GM23338 (cell line): ENCODE results near the gene NPNT.
"Not testable (repeated sequence)": the region's sequence is repeated elsewhere in the genome, so short reads cannot be mapped to it uniquely, and the experiment has no call there.

Experiments
- CREB1 ChIP-seq: fragments of 250-450 bp; sonication (Bioruptor Pico); IDR thresholded peaks from 2 replicates; pipeline ENCODE4 v1.5.0; 2020; ENCODE audit warnings: low read depth, mild to moderate bottlenecking, moderate library complexity
- CTCF ChIP-seq, 2 experiments: fragments of 200-600 bp in 1 of 2; sonication (generic) in 1 of 2; conservative IDR thresholded peaks; 2 replicates each; pipeline versions ENCODE4 v1.5.1 to v1.6.1; 2016 to 2017; ENCODE audit warnings: antibody characterized with exemption in 2 of 2, low read depth in 2 of 2, mild to moderate bottlenecking in 2 of 2, moderate library complexity in 1 of 2
- ETS1 ChIP-seq: IDR thresholded peaks from 2 replicates; pipeline ENCODE4 v1.6.1; 2016; ENCODE audit warnings: antibody characterized with exemption
- EZH2 ChIP-seq: fragments of 200-600 bp; sonication (generic); IDR thresholded peaks from one replicate; pipeline ENCODE4 v1.8.0; 2017; ENCODE audit warnings: antibody characterized with exemption, mild to moderate bottlenecking, low read depth; ENCODE audit not compliant: unreplicated experiment
- EZH2phosphoT487 ChIP-seq: fragments of 200-600 bp; sonication (generic); IDR thresholded peaks from one replicate; pipeline ENCODE4 v1.8.1; 2018; ENCODE audit warnings: antibody characterized with exemption; ENCODE audit not compliant: unreplicated experiment
- JUNB ChIP-seq: IDR thresholded peaks from one replicate; pipeline ENCODE4 v1.6.1; 2016; ENCODE audit warnings: antibody characterized with exemption; ENCODE audit not compliant: unreplicated experiment
- NANOG ChIP-seq: IDR thresholded peaks from 2 replicates; pipeline ENCODE4 v1.6.1; 2016; ENCODE audit warnings: antibody characterized with exemption, borderline replicate concordance
- POLR2AphosphoS5 ChIP-seq: IDR thresholded peaks from 2 replicates; pipeline ENCODE4 v1.6.1; 2016; ENCODE audit warnings: antibody characterized with exemption, low read depth
- REST ChIP-seq: IDR thresholded peaks from one replicate; pipeline ENCODE4 v1.6.1; 2018; ENCODE audit warnings: antibody characterized with exemption; ENCODE audit not compliant: unreplicated experiment
- STAT1 ChIP-seq: IDR thresholded peaks from one replicate; pipeline ENCODE4 v1.6.1; 2016; ENCODE audit warnings: antibody characterized with exemption; ENCODE audit not compliant: unreplicated experiment
- ZNF331 ChIP-seq: fragments of 250-450 bp; sonication (Bioruptor Pico); IDR thresholded peaks from 2 replicates; pipeline ENCODE4 v1.5.0; 2020; ENCODE audit warnings: low read depth, mild to moderate bottlenecking, moderate library complexity
- ZNF462 ChIP-seq: fragments of 250-450 bp; sonication (Bioruptor Pico); IDR thresholded peaks from 2 replicates; pipeline ENCODE4 v1.5.0; 2020; ENCODE audit warnings: mild to moderate bottlenecking, moderate library complexity

- TF ChIP-seq EZH2; CTCF (conservative IDR thresholded peaks at IDR 0.05; ENCODE audit: low read depth in 2 of 2); POLR2AphosphoS5; EZH2phosphoT487; STAT1; REST; CREB1 (CRISPR knock-in tag); ZNF462; JUNB; ETS1; ZNF331; NANOG: not testable (repeated sequence)
Observed at GRCh38 chr4:105852230-105852629, 43.0 kb upstream of the NPNT start.
